ENCODE data around the gene OTOP3.

- no peak for TF ChIP-seq CTCF (IDR thresholded peaks at IDR 0.05)
- no peak for TF ChIP-seq EP300 (IDR thresholded peaks at IDR 0.05; ENCODE audit: low read depth)
- no peak for TF ChIP-seq POLR2A (IDR thresholded peaks at IDR 0.05)
Observed at GRCh38 chr17:74979408-74980146, 43.9 kb downstream of the OTOP3 start.
